Sigmoid colon (tissue), 7 donors: ENCODE data around the gene DOCK1. TPM values are rescaled to one million over a fixed set of nuclear protein-coding genes. Genes with fewer than 3 reads are reported as not detected.
A peak's percentile ranks its signal among the peaks of the same experiment; 100 is the strongest.

Experiments
- DNase-seq: peaks from one replicate; pipeline ENCODE4 v3.0.0-alpha.2; 2019
- H3K27ac ChIP-seq, 4 donors: fragments of 200-600 bp; sonication (generic); one replicate each; pipeline ENCODE4 v1.5.1; 2016 to 2019; ENCODE audit warnings: mild to moderate bottlenecking in 1 of 4
- H3K27me3 ChIP-seq, 3 donors: fragments of 200-600 bp; sonication (generic); one replicate each; pipeline ENCODE4 v1.5.1; 2019; ENCODE audit warnings: mild to moderate bottlenecking in 1 of 3
- H3K36me3 ChIP-seq, 4 donors: fragments of 200-600 bp; sonication (generic); one replicate each; pipeline ENCODE4 v1.5.1; 2016 to 2019
- H3K4me1 ChIP-seq, 4 donors: fragments of 200-600 bp; sonication (generic); one replicate each; pipeline ENCODE4 v1.5.1; 2017 to 2019
- H3K4me3 ChIP-seq, 4 donors: fragments of 200-600 bp; sonication (generic); one replicate each; pipeline ENCODE4 v1.5.1; 2017 to 2019; ENCODE audit warnings: mild to moderate bottlenecking in 2 of 4, moderate library complexity in 1 of 4
- H3K9me3 ChIP-seq, 4 donors: fragments of 200-600 bp in 3 of 4; sonication (generic) in 3 of 4; one replicate each; pipeline versions ENCODE4 v1.5.1 to v1.6.1; 2013 to 2019
- CTCF ChIP-seq, 4 experiments: fragments of 450-650 bp in 3 of 4; fragments of 200-600 bp in 1 of 4; IDR thresholded peaks; one replicate each; pipeline ENCODE4 v1.5.1; 2016 to 2019; ENCODE audit warnings: antibody characterized with exemption in 4 of 4, mild to moderate bottlenecking in 3 of 4, moderate library complexity in 2 of 4
- EP300 ChIP-seq, 4 donors: sonication (generic); formaldehyde crosslinking; IDR thresholded peaks; one replicate each; pipeline ENCODE4 v1.6.1; 2017; ENCODE audit warnings: antibody characterized with exemption in 4 of 4
- POLR2A ChIP-seq, 2 donors: fragments of 450-650 bp; IDR thresholded peaks; one replicate each; pipeline ENCODE4 v1.6.1; 2016; ENCODE audit warnings: antibody characterized with exemption in 2 of 2, mild to moderate bottlenecking in 2 of 2, moderate library complexity in 2 of 2
- POLR2AphosphoS5 ChIP-seq, 4 donors: sonication (generic); formaldehyde crosslinking; IDR thresholded peaks; one replicate each; pipeline ENCODE4 v1.6.1; 2017; ENCODE audit warnings: antibody characterized with exemption in 4 of 4
- WGBS, 2 donors: extraction: QIAGEN DNeasy Blood & Tissue Kit; methylation state at CpG; one replicate each; pipeline ENCODE4 v1.1.7; 2013; 5-methylcytosine and 5-hydroxymethylcytosine counted together
- intact Hi-C: fragments of 100-400 bp; cut with DNase I; formaldehyde crosslinking; loops from one replicate; pipeline ENCODE4 v1.15.1; 2023
- polyA plus RNA-seq, 3 donors: library from polyadenylated mRNA; stranded (reverse); fragments of 200-250 nt; gene quantifications; one replicate each; pipeline ENCODE4 v1.2.3, GENCODE V29; 2013
- total RNA-seq, 4 donors: library from RNA; depleted of rRNA; stranded (reverse); fragments of >200 nt; gene quantifications; one replicate each; pipeline ENCODE4 v1.1.0, GENCODE V29; 2016
- donor health status: healthy with polysubstance abuse.
- donor health status: Bipolar disorder and iron deficiency.
- donor health status: healthy.

Gene DOCK1
- total and polyA plus RNA-seq, 7 donors, result 15.0 to 53.7 (median 40.2) TPM

- 93 to 96% methylated on average over 10 of the region's 10 CpGs for WGBS, 2 donors
- Histone ChIP-seq H3K4me1 (no peaks in the 10 kb centered on the region), H3K9me3 (no peaks in the 10 kb centered on the region), H3K27ac (no peak overlapping the region), H3K27me3 (no peaks in the 10 kb centered on the region), H3K4me3 (no peak overlapping the region), H3K36me3 (peaks cover 0 to 3% (median 0%) of the 10 kb centered on the region in 4 donors)
- intact Hi-C loops, result no loop called here
- no peak for DNase-seq
- TF ChIP-seq POLR2A (IDR thresholded peaks at IDR 0.05), result no peak
- no peak for TF ChIP-seq EP300 (IDR thresholded peaks at IDR 0.05)
- TF ChIP-seq CTCF (IDR thresholded peaks at IDR 0.05), result no peak
- TF ChIP-seq POLR2AphosphoS5 (IDR thresholded peaks at IDR 0.05), result no peak
Observed at GRCh38 chr10:127398971-127399365, 493.7 kb downstream of the DOCK1 start.

GRCh38 chr10:127399668-127400067, 494.4 kb downstream of the DOCK1 start:
- no peak for DNase-seq
- intact Hi-C loops, result no loop called here
- H3K4me1 ChIP-seq, result no peaks in the 10 kb centered on the region
- H3K27ac ChIP-seq, result no peak overlapping the region
- peaks cover 0 to 10% (median 0%) of the 10 kb centered on the region in 4 donors for H3K36me3 ChIP-seq
- 65 to 87% methylated on average over 5 of the region's 5 CpGs for WGBS, 2 donors
- H3K27me3 ChIP-seq, result no peaks in the 10 kb centered on the region
- H3K4me3 ChIP-seq, result no peak overlapping the region
- no peak for TF ChIP-seq EP300 (IDR thresholded peaks at IDR 0.05)
- no peak for TF ChIP-seq POLR2AphosphoS5 (IDR thresholded peaks at IDR 0.05)
- TF ChIP-seq POLR2A (IDR thresholded peaks at IDR 0.05), result no peak
- TF ChIP-seq CTCF (IDR thresholded peaks at IDR 0.05), result no peak
- no peaks in the 10 kb centered on the region for H3K9me3 ChIP-seq

- 93 to 96% methylated on average over 4 of the region's 4 CpGs for WGBS, 2 donors
- TF ChIP-seq CTCF (IDR thresholded peaks at IDR 0.05), result no peak
- no peak for TF ChIP-seq POLR2AphosphoS5 (IDR thresholded peaks at IDR 0.05)
- TF ChIP-seq EP300 (IDR thresholded peaks at IDR 0.05), result no peak
- no peak for TF ChIP-seq POLR2A (IDR thresholded peaks at IDR 0.05)
- Histone ChIP-seq H3K27ac (no peak overlapping the region), H3K4me3 (no peak overlapping the region), H3K9me3 (no peaks in the 10 kb centered on the region), H3K27me3 (no peaks in the 10 kb centered on the region), H3K36me3 (peaks cover 0 to 10% (median 0%) of the 10 kb centered on the region in 4 donors), H3K4me1 (peaks cover 0 to 4% (median 0%) of the 10 kb centered on the region in 4 donors)
- intact Hi-C loops, result no loop called here
- DNase-seq, result no peak
Observed at GRCh38 chr10:127400216-127400615, 495.0 kb downstream of the DOCK1 start.

- peak overlapping the region in 1 of 4 donors; percentile 48 for H3K27ac ChIP-seq
- H3K27me3 ChIP-seq, result no peaks in the 10 kb centered on the region
- H3K4me3 ChIP-seq, result no peak overlapping the region
- H3K9me3 ChIP-seq, result no peaks in the 10 kb centered on the region
- peaks cover 0 to 4% (median 0%) of the 10 kb centered on the region in 4 donors for H3K4me1 ChIP-seq
- intact Hi-C loops, result no loop called here
- DNase-seq, result no peak
- TF ChIP-seq CTCF (IDR thresholded peaks at IDR 0.05) (no peak), POLR2A (IDR thresholded peaks at IDR 0.05) (no peak), POLR2AphosphoS5 (IDR thresholded peaks at IDR 0.05) (peak in 1 of 4 donors; percentile 9), EP300 (IDR thresholded peaks at IDR 0.05) (no peak)
- H3K36me3 ChIP-seq, result peaks cover 0 to 10% (median 0%) of the 10 kb centered on the region in 4 donors
- 83 to 84% methylated on average over 16 of the region's 16 CpGs for WGBS, 2 donors
Observed at GRCh38 chr10:127402596-127403409, 497.6 kb downstream of the DOCK1 start.
